Measurements from ENCODE around the gene CHURC1.

CHURC1 gene

GRCh38 chr14:64937821-64938193 is 23.6 kb downstream of the CHURC1 start:
- H3K9me2 ChIP-seq (ENCODE audit: low read depth, low read length): no peaks in the 10 kb centered on the region
- H4K20me1 ChIP-seq (ENCODE audit: insufficient read depth, low read length): no peaks in the 10 kb centered on the region
- H3K4me3 ChIP-seq (ENCODE audit: low read depth, low read length, poor library complexity, severe bottlenecking): no peak overlapping the region
- no peak for TF ChIP-seq EZH2 (IDR thresholded peaks at IDR 0.05; ENCODE audit: borderline replicate concordance, low read length)
- TF ChIP-seq CTCF (IDR thresholded peaks at IDR 0.05; ENCODE audit: low read length): no peak; the same call in 1 of the 2 replicates
- H3K9me3 ChIP-seq (ENCODE audit: low read length): no peaks in the 10 kb centered on the region
- H3K27ac ChIP-seq (ENCODE audit: low read depth, low read length, poor library complexity, severe bottlenecking): no peak overlapping the region
- H3K4me2 ChIP-seq (ENCODE audit: low read length): no peak overlapping the region
- no peak overlapping the region for H2AFZ ChIP-seq (ENCODE audit: low read length)
- no peak overlapping the region for H3K9ac ChIP-seq (ENCODE audit: low read length)
- H3K4me1 ChIP-seq (ENCODE audit: insufficient read depth, low read length, severe bottlenecking): no peaks in the 10 kb centered on the region
- H3K79me2 ChIP-seq (ENCODE audit: insufficient read depth, low read length): no peaks in the 10 kb centered on the region
- H3K27me3 ChIP-seq (ENCODE audit: insufficient read depth, low read length): no peaks in the 10 kb centered on the region
- no peaks in the 10 kb centered on the region for H3F3A ChIP-seq (ENCODE audit: insufficient read depth, low read length)
- peaks cover 47% of the 10 kb centered on the region for H3K36me3 ChIP-seq (ENCODE audit: insufficient read depth, low read length)

- Histone ChIP-seq H3K4me2 (ENCODE audit: low read length) (no peak overlapping the region), H3K4me1 (ENCODE audit: insufficient read depth, low read length, severe bottlenecking) (no peaks in the 10 kb centered on the region), H3K27ac (ENCODE audit: low read depth, low read length, poor library complexity, severe bottlenecking) (no peak overlapping the region), H2AFZ (ENCODE audit: low read length) (no peak overlapping the region), H3K36me3 (ENCODE audit: insufficient read depth, low read length) (peaks cover 43% of the 10 kb centered on the region; the same call in 1 of the 2 replicates), H3K9me2 (ENCODE audit: low read depth, low read length) (no peaks in the 10 kb centered on the region), H3F3A (ENCODE audit: insufficient read depth, low read length) (no peaks in the 10 kb centered on the region), H3K9me3 (ENCODE audit: low read length) (no peaks in the 10 kb centered on the region), H3K9ac (ENCODE audit: low read length) (no peak overlapping the region), H3K79me2 (ENCODE audit: insufficient read depth, low read length) (no peaks in the 10 kb centered on the region), H3K4me3 (ENCODE audit: low read depth, low read length, poor library complexity, severe bottlenecking) (no peak overlapping the region), H3K27me3 (ENCODE audit: insufficient read depth, low read length) (no peaks in the 10 kb centered on the region), H4K20me1 (ENCODE audit: insufficient read depth, low read length) (no peaks in the 10 kb centered on the region)
- TF ChIP-seq EZH2 (IDR thresholded peaks at IDR 0.05; ENCODE audit: borderline replicate concordance, low read length) (no peak), CTCF (IDR thresholded peaks at IDR 0.05; ENCODE audit: low read length) (no peak)
These were observed 24.9 kb downstream of the CHURC1 start for GRCh38 chr14:64938972-64939816.

- no peaks in the 10 kb centered on the region for H3K27me3 ChIP-seq (ENCODE audit: insufficient read depth, low read length)
- no peaks in the 10 kb centered on the region for H3F3A ChIP-seq (ENCODE audit: insufficient read depth, low read length)
- H3K9me3 ChIP-seq (ENCODE audit: low read length): no peaks in the 10 kb centered on the region
- H3K4me2 ChIP-seq (ENCODE audit: low read length): no peak overlapping the region
- H4K20me1 ChIP-seq (ENCODE audit: insufficient read depth, low read length): no peaks in the 10 kb centered on the region
- H3K27ac ChIP-seq (ENCODE audit: low read depth, low read length, poor library complexity, severe bottlenecking): no peak overlapping the region
- H2AFZ ChIP-seq (ENCODE audit: low read length): no peak overlapping the region
- H3K9me2 ChIP-seq (ENCODE audit: low read depth, low read length): no peaks in the 10 kb centered on the region
- H3K79me2 ChIP-seq (ENCODE audit: insufficient read depth, low read length): no peaks in the 10 kb centered on the region
- no peak overlapping the region for H3K4me3 ChIP-seq (ENCODE audit: low read depth, low read length, poor library complexity, severe bottlenecking)
- TF ChIP-seq CTCF (IDR thresholded peaks at IDR 0.05; ENCODE audit: low read length) (no peak), EZH2 (IDR thresholded peaks at IDR 0.05; ENCODE audit: borderline replicate concordance, low read length) (no peak)
- H3K36me3 ChIP-seq (ENCODE audit: insufficient read depth, low read length): peaks cover 38% of the 10 kb centered on the region; the same call in 1 of the 2 replicates
- no peaks in the 10 kb centered on the region for H3K4me1 ChIP-seq (ENCODE audit: insufficient read depth, low read length, severe bottlenecking)
- H3K9ac ChIP-seq (ENCODE audit: low read length): no peak overlapping the region
These were observed 25.5 kb downstream of the CHURC1 start for GRCh38 chr14:64939817-64940190.

Measured in OCI-LY1 (cell line).